Stomach (tissue), 9 donors: ENCODE results near the gene ZNF81. TPM values are rescaled to one million over a fixed set of nuclear protein-coding genes. Genes with fewer than 3 reads are reported as not detected.
"Not testable (repeated sequence)": the region's sequence is repeated elsewhere in the genome, so short reads cannot be mapped to it uniquely, and the experiment has no call there.

Experiments used
- DNase-seq, 2 donors: peaks; one replicate each; pipeline versions ENCODE4 v3.0.0 to v3.0.0-alpha.2; 2013 to 2019
- H3K27ac ChIP-seq, 5 donors: fragments of 200-600 bp in 4 of 5; sonication (generic) in 4 of 5; one replicate each; pipeline ENCODE4 v1.5.1; 2013 to 2019; ENCODE audit warnings: mild to moderate bottlenecking in 1 of 5, moderate library complexity in 1 of 5
- H3K27me3 ChIP-seq, 3 donors: fragments of 200-600 bp; sonication (generic); one replicate each; pipeline ENCODE4 v1.5.1; 2017 to 2019; ENCODE audit warnings: mixed run types in 1 of 3
- H3K36me3 ChIP-seq, 4 donors: fragments of 200-600 bp; sonication (generic); 1 replicate in 3 of 4; 2 replicates in 1 of 4; pipeline ENCODE4 v1.5.1; 2016 to 2019
- H3K4me1 ChIP-seq, 4 donors: fragments of 200-600 bp; sonication (generic); one replicate each; pipeline ENCODE4 v1.5.1; 2016 to 2019
- H3K4me3 ChIP-seq, 4 donors: fragments of 200-600 bp; sonication (generic) in 3 of 4; one replicate each; pipeline ENCODE4 v1.5.1; 2016 to 2019; ENCODE audit warnings: mild to moderate bottlenecking in 1 of 4
- H3K9me3 ChIP-seq, 4 donors: fragments of 200-600 bp; sonication (generic); one replicate each; pipeline ENCODE4 v1.5.1; 2016 to 2019
- EP300 ChIP-seq: sonication (generic); formaldehyde crosslinking; IDR thresholded peaks from one replicate; pipeline ENCODE4 v1.6.1; 2017; ENCODE audit warnings: antibody characterized with exemption
- POLR2A ChIP-seq, 4 donors: fragments of 450-650 bp; IDR thresholded peaks; one replicate each; pipeline ENCODE4 v1.6.1; 2016; ENCODE audit warnings: antibody characterized with exemption in 4 of 4, control low read depth in 2 of 4, mild to moderate bottlenecking in 1 of 4, moderate library complexity in 1 of 4
- POLR2AphosphoS5 ChIP-seq, 3 donors: sonication (generic); formaldehyde crosslinking; IDR thresholded peaks; one replicate each; pipeline ENCODE4 v1.6.1; 2016; ENCODE audit warnings: antibody characterized with exemption in 3 of 3
- WGBS, 5 donors: extraction: QIAGEN DNeasy Blood & Tissue Kit in 3 of 5; methylation state at CpG; one replicate each; pipeline versions ENCODE4 v1.1.5 to v1.1.7; 2013 to 2018; 5-methylcytosine and 5-hydroxymethylcytosine counted together
- intact Hi-C: fragments of 100-400 bp; cut with DNase I; formaldehyde crosslinking; loops from one replicate; pipeline ENCODE4 v1.15.1; 2023; ENCODE audit warnings: low total_unique reads
- polyA plus RNA-seq, 3 donors: library from polyadenylated mRNA; stranded (reverse); fragments of 200-250 nt; gene quantifications; one replicate each; pipeline ENCODE4 v1.2.3, GENCODE V29; 2013
- total RNA-seq, 5 donors: library from RNA; depleted of rRNA; stranded (reverse); fragments of >200 nt; gene quantifications; one replicate each; pipeline versions ENCODE4 v1.1.0 to v1.2.3, GENCODE V29; 2014 to 2016
- TF ChIP-seq, protein P1 (sequence below), 7 experiments: fragments of 450-650 bp in 4 of 7; fragments of 200-600 bp in 3 of 7; sonication (generic) in 3 of 7; IDR thresholded peaks; one replicate each; pipeline ENCODE4 v1.5.1; 2016 to 2019; ENCODE audit warnings: antibody characterized with exemption in 7 of 7, control low read depth in 2 of 7, mild to moderate bottlenecking in 1 of 7
- donor health status: healthy with polysubstance abuse.
- donor health status: Bipolar disorder and iron deficiency.
- donor health status: healthy.

The ZNF81 gene
- total and polyA plus RNA-seq, 8 donors: 0.46 to 10.5 (median 2.5) TPM

DNA sequence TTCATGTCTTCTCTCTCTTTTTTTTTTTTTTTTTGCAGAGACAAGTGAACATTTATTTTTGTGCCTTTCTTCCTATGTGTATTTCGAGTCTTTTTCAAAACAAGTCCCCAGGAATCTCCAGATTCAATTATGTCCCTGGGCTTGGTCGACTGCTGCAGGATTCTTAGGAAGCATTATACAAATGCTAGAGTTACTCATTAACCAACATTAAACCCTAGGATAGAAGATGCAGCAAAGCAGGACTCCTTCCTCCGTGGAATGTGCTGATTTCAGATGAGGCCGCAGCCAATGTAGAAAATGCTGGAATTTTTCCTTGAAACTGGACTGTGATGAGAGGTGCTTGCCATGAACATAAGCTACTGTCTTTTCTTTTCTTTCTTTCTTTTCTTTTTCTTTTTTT is 3.4 kb downstream of the ZNF81 start:
- intact Hi-C loops: no loop called here
- Histone ChIP-seq H3K4me3 (no peak overlapping the region), H3K4me1 (peaks cover 0 to 17% (median 9%) of the 10 kb centered on the region in 4 donors), H3K27ac (no peak overlapping the region), H3K9me3 (no peaks in the 10 kb centered on the region), H3K36me3 (no peaks in the 10 kb centered on the region), H3K27me3 (no peaks in the 10 kb centered on the region)
- TF ChIP-seq, protein P1, sequence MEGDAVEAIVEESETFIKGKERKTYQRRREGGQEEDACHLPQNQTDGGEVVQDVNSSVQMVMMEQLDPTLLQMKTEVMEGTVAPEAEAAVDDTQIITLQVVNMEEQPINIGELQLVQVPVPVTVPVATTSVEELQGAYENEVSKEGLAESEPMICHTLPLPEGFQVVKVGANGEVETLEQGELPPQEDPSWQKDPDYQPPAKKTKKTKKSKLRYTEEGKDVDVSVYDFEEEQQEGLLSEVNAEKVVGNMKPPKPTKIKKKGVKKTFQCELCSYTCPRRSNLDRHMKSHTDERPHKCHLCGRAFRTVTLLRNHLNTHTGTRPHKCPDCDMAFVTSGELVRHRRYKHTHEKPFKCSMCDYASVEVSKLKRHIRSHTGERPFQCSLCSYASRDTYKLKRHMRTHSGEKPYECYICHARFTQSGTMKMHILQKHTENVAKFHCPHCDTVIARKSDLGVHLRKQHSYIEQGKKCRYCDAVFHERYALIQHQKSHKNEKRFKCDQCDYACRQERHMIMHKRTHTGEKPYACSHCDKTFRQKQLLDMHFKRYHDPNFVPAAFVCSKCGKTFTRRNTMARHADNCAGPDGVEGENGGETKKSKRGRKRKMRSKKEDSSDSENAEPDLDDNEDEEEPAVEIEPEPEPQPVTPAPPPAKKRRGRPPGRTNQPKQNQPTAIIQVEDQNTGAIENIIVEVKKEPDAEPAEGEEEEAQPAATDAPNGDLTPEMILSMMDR (IDR thresholded peaks at IDR 0.05): no peak
- TF ChIP-seq EP300 (no peak), POLR2AphosphoS5 (IDR thresholded peaks at IDR 0.05) (no peak), POLR2A (IDR thresholded peaks at IDR 0.05) (no peak)
- DNase-seq: no peak
- WGBS, 5 donors: 50 to 65% (median 58%) methylated on average over 4 of the region's 4 CpGs

DNA sequence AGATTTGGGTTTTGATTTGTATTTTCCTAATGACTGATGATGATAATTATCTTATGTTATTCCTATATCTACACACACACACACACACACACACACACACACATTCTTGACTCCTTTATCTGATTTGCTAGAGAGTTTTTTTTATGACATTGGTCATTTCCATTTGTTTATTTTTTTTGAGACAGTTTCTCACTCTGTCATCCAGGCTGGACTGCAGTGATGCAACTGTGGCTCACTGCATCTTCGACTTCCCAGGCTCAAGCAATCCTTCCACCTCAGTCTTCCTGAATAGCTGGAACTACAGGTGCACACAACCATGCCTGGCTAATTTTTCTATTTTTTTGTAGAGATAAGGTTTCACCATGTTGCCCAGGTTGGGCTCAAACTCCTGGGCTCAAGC is 6.7 kb downstream of the ZNF81 start:
- no peaks in the 10 kb centered on the region for H3K4me1 ChIP-seq
- H3K4me3 ChIP-seq: no peak overlapping the region
- H3K27ac ChIP-seq: no peak overlapping the region
- 65 to 100% (median 100%) methylated on average over 1 of the region's 1 CpG for WGBS, 5 donors
- intact Hi-C loops: no loop called here
- TF ChIP-seq POLR2A (IDR thresholded peaks at IDR 0.05): no peak
- H3K36me3 ChIP-seq: peaks cover 0 to 22% (median 17%) of the 10 kb centered on the region in 4 donors
- H3K27me3 ChIP-seq: no peaks in the 10 kb centered on the region
- no peaks in the 10 kb centered on the region for H3K9me3 ChIP-seq
- no peak for DNase-seq

DNA sequence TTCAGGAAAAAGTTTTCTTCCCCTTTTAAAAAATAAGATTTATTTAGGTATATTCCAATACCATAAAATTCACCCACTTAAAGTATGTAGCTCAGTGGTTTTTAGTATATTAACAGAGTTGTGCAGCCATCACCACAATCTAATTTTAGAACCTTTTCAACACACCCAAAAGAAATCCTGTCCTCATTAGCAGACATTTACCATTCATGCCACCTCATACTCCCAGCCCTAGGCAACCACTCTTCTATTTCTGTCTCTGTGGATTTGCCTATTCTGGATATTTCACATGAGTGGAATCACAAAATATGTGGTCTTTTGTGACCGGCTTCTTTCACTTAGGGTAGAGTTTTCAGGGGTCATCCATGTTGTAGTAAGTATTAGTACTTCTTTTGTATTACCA is 7.4 kb downstream of the ZNF81 start:
- no peak for TF ChIP-seq POLR2A (IDR thresholded peaks at IDR 0.05)
- TF ChIP-seq POLR2AphosphoS5 (IDR thresholded peaks at IDR 0.05): no peak
- TF ChIP-seq EP300: no peak
- TF ChIP-seq, protein P1 (IDR thresholded peaks at IDR 0.05): no peak
- 89 to 100% (median 91%) methylated on average over 1 of the region's 1 CpG for WGBS, 5 donors
- Histone ChIP-seq H3K9me3 (no peaks in the 10 kb centered on the region), H3K27me3 (no peaks in the 10 kb centered on the region), H3K27ac (no peak overlapping the region), H3K4me3 (no peak overlapping the region), H3K36me3 (peaks cover 0 to 30% (median 23%) of the 10 kb centered on the region in 4 donors), H3K4me1 (no peaks in the 10 kb centered on the region)
- intact Hi-C loops: no loop called here
- DNase-seq: no peak

DNA sequence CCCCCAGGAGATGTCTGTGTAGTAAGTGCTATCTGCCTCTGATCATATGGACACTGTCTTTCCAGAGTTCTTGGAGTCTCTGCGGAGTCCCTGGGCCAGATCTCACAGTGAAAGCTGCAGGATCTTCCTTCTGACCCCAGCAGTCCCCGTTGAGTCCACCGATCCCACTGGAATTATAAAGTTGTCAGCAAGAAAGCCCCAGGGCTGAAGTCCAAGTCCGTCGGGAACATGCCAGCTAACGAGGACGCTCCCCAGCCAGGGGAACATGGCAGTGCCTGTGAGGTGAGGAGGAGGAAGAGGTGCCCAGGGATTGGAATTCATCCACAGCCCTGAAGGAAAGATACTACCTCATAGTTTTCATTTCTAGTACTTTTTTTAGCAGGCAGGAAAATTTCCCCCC is 9.3 kb downstream of the ZNF81 start:
- no peak for DNase-seq
- WGBS, 5 donors: 66 to 96% (median 75%) methylated on average over 4 to 7 of the region's 7 CpGs
- Histone ChIP-seq H3K9me3 (no peaks in the 10 kb centered on the region), H3K36me3 (peaks cover 0 to 37% (median 27%) of the 10 kb centered on the region in 4 donors), H3K27ac (no peak overlapping the region), H3K4me1 (no peaks in the 10 kb centered on the region), H3K4me3 (no peak overlapping the region), H3K27me3 (no peaks in the 10 kb centered on the region)
- intact Hi-C loops: no loop called here
- no peak for TF ChIP-seq POLR2AphosphoS5 (IDR thresholded peaks at IDR 0.05)
- TF ChIP-seq POLR2A (IDR thresholded peaks at IDR 0.05): no peak

DNA sequence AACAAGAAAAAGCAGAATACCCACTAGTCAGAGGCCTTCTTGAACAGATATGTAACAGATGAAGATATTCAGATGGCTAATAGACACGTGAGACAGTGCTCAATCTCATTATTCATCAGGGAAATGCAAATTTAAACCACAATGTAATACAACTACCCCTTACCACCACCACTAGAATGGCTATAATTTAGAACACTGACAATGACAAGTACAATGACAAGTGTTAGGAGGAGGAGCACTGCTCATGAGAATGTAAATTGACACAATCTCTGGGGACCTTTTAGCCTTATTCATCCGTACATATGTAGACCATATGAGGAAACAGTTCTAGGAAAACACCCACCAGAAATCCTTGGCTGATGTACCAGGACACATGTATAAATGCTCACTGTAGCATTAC is 13.1 kb downstream of the ZNF81 start:
- DNase-seq: no peak
- intact Hi-C loops: no loop called here
- no peaks in the 10 kb centered on the region for H3K27me3 ChIP-seq
- no peaks in the 10 kb centered on the region for H3K9me3 ChIP-seq
- H3K4me3 ChIP-seq: no peak overlapping the region
- no peak for TF ChIP-seq POLR2A (IDR thresholded peaks at IDR 0.05)
- TF ChIP-seq, protein P1 (IDR thresholded peaks at IDR 0.05): no peak
- no peak for TF ChIP-seq EP300
- TF ChIP-seq POLR2AphosphoS5 (IDR thresholded peaks at IDR 0.05): no peak
- peaks cover 0 to 37% (median 30%) of the 10 kb centered on the region in 4 donors for H3K36me3 ChIP-seq
- 48 to 72% (median 58%) methylated on average over 2 of the region's 2 CpGs for WGBS, 5 donors
- H3K27ac ChIP-seq: no peak overlapping the region
- H3K4me1 ChIP-seq: no peaks in the 10 kb centered on the region

DNA sequence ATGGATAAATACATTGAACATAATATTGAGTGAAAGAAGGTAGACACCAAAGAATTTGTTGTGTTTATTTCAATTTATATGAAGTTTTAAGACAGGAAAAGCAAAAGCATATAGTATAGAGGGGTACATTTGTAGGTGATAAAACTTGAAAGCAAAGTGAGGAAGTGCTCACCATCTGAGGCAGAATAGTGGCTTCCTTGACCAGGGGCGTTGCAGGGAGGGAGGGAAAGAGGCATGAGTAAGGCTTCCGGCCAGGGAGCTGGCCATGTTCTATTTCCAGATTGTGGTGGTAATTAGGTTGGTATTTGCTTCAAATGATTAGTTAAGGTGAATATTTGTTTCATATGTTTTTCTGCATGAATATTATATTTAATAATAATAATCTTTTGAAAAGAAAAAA is 13.7 kb downstream of the ZNF81 start:
- DNase-seq, H3K27me3 ChIP-seq, H3K4me1 ChIP-seq, intact Hi-C loops, H3K27ac ChIP-seq, H3K4me3 ChIP-seq, H3K9me3 ChIP-seq: not testable (repeated sequence)
- peaks cover 0 to 37% (median 30%) of the 10 kb centered on the region in 4 donors for H3K36me3 ChIP-seq
- 40% methylated on average over 1 of the region's 2 CpGs; no CpG with 5 or more reads in 4 of the 5 donors for WGBS, 5 donors
